SK-N-SH treated with all-trans-retinoic acid at 6 μM for 48 hours (cell line): Measurements from ENCODE around the gene USP5.

Experiments
- ATAC-seq: fragments of 200-7000 bp; cut with Tn5 transposase; 3 replicates; pipeline ENCODE4 v1.9.1; 2020; ENCODE audit warnings: mild to moderate bottlenecking, moderate library complexity
- ARNTL ChIP-seq: fragments of 450-650 bp; formaldehyde crosslinking; IDR thresholded peaks from 2 replicates; pipeline ENCODE4 v1.5.0; 2020; ENCODE audit warnings: low read depth, mild to moderate bottlenecking, moderate library complexity, borderline replicate concordance
- CREB5 ChIP-seq: fragments of 250-450 bp; sonication (Bioruptor Pico); IDR thresholded peaks from 2 replicates; pipeline ENCODE4 v1.5.1; 2020; ENCODE audit warnings: low read depth, mild to moderate bottlenecking, moderate library complexity
- CSDC2 ChIP-seq: fragments of 250-450 bp; sonication (Bioruptor Pico); IDR thresholded peaks from 2 replicates; pipeline ENCODE4 v1.5.0; 2020; ENCODE audit warnings: mild to moderate bottlenecking, moderate library complexity
- CSRNP3 ChIP-seq: fragments of 250-450 bp; sonication (Bioruptor Pico); IDR thresholded peaks from 2 replicates; pipeline ENCODE4 v1.5.1; 2021; ENCODE audit warnings: mild to moderate bottlenecking, moderate library complexity
- GLIS3 ChIP-seq: fragments of 250-450 bp; sonication (Bioruptor Pico); IDR thresholded peaks from 2 replicates; pipeline ENCODE4 v1.5.0; 2020; ENCODE audit warnings: mild to moderate bottlenecking, moderate library complexity
- ISL1 ChIP-seq: fragments of 250-450 bp; sonication (Bioruptor Pico); IDR thresholded peaks from 2 replicates; pipeline ENCODE4 v2.1.2; 2022; ENCODE audit warnings: mild to moderate bottlenecking, moderate library complexity
- OSR1 ChIP-seq: fragments of 250-450 bp; sonication (Bioruptor Pico); IDR thresholded peaks from 2 replicates; pipeline ENCODE4 v1.8.0; 2022; ENCODE audit warnings: moderate library complexity, mild to moderate bottlenecking, inconsistent platforms
- PATZ1 ChIP-seq: fragments of 250-450 bp; sonication (Bioruptor Pico); IDR thresholded peaks from 2 replicates; pipeline ENCODE4 v1.8.0; 2020; ENCODE audit warnings: mild to moderate bottlenecking, moderate library complexity, borderline replicate concordance
- POU6F1 ChIP-seq: fragments of 250-450 bp; sonication (Bioruptor Pico); IDR thresholded peaks from 2 replicates; pipeline ENCODE4 v1.8.0; 2021; ENCODE audit warnings: low read depth, mild to moderate bottlenecking, moderate library complexity, borderline replicate concordance
- PPARA ChIP-seq: fragments of 250-450 bp; sonication (Bioruptor Pico); IDR thresholded peaks from 2 replicates; pipeline ENCODE4 v1.5.0; 2020; ENCODE audit warnings: mild to moderate bottlenecking, borderline replicate concordance
- RARB ChIP-seq: fragments of 250-450 bp; sonication (Bioruptor Pico); IDR thresholded peaks from 2 replicates; pipeline ENCODE4 v1.8.0; 2021; ENCODE audit warnings: mild to moderate bottlenecking, moderate library complexity
- SNAI2 ChIP-seq: fragments of 250-450 bp; sonication (Bioruptor Pico); IDR thresholded peaks from 2 replicates; pipeline ENCODE4 v1.5.0; 2020; ENCODE audit warnings: mild to moderate bottlenecking, moderate library complexity
- TCF4 ChIP-seq: fragments of 250-450 bp; sonication (Bioruptor Pico); IDR thresholded peaks from 2 replicates; pipeline ENCODE4 v1.8.0; 2021; ENCODE audit warnings: mild to moderate bottlenecking, moderate library complexity, borderline replicate concordance
- TOX ChIP-seq: fragments of 250-450 bp; sonication (Bioruptor Pico); IDR thresholded peaks from 2 replicates; pipeline ENCODE4 v1.8.0; 2021; ENCODE audit warnings: mild to moderate bottlenecking, moderate library complexity, borderline replicate concordance
- ZC3H10 ChIP-seq: fragments of 250-450 bp; sonication (Bioruptor Pico); IDR thresholded peaks from 2 replicates; pipeline ENCODE4 v1.5.1; 2021; ENCODE audit warnings: mild to moderate bottlenecking, moderate library complexity
- ZFP3 ChIP-seq: fragments of 250-450 bp; sonication (Bioruptor Pico); IDR thresholded peaks from 2 replicates; pipeline ENCODE4 v1.5.0; 2020; ENCODE audit warnings: mild to moderate bottlenecking, moderate library complexity
- ZFP30 ChIP-seq: fragments of 450-650 bp; formaldehyde crosslinking; IDR thresholded peaks from 2 replicates; pipeline ENCODE4 v1.5.0; 2022; ENCODE audit warnings: mild to moderate bottlenecking, moderate library complexity
- ZNF565 ChIP-seq: fragments of 450-650 bp; formaldehyde crosslinking; conservative IDR thresholded peaks from 2 replicates; pipeline ENCODE4 v1.5.0; 2020; ENCODE audit warnings: low read depth, mild to moderate bottlenecking, moderate library complexity
- ZNF70 ChIP-seq: fragments of 450-650 bp; formaldehyde crosslinking; IDR thresholded peaks from 2 replicates; pipeline ENCODE4 v1.5.0; 2020; ENCODE audit warnings: mild to moderate bottlenecking, moderate library complexity
- ZNF8 ChIP-seq: fragments of 450-650 bp; formaldehyde crosslinking; IDR thresholded peaks from 2 replicates; pipeline ENCODE4 v1.5.0; 2020; ENCODE audit warnings: mild to moderate bottlenecking, moderate library complexity

Gene USP5

GRCh38 chr12:6825398-6826124, 26.4 kb upstream of the USP5 start:
- TF ChIP-seq ISL1 (CRISPR knock-in tag) (no peak), ZC3H10 (no peak), ZFP30 (no peak), CSRNP3 (CRISPR knock-in tag) (no peak), PPARA (CRISPR knock-in tag) (no peak), PATZ1 (CRISPR knock-in tag) (no peak), TCF4 (CRISPR knock-in tag) (no peak), TOX (CRISPR knock-in tag) (no peak)
- ATAC-seq = peak; percentile 63

- no peak for ATAC-seq
- no peak for TF ChIP-seq ZC3H10
- TF ChIP-seq POU6F1 (CRISPR knock-in tag) = no peak
- TF ChIP-seq ZNF8 = no peak
- no peak for TF ChIP-seq OSR1 (CRISPR knock-in tag)
- no peak for TF ChIP-seq TCF4 (CRISPR knock-in tag)
- no peak for TF ChIP-seq CREB5 (CRISPR knock-in tag)
- no peak for TF ChIP-seq PPARA (CRISPR knock-in tag)
- no peak for TF ChIP-seq PATZ1 (CRISPR knock-in tag)
- no peak for TF ChIP-seq ARNTL (CRISPR knock-in tag)
- no peak for TF ChIP-seq SNAI2 (CRISPR knock-in tag)
- no peak for TF ChIP-seq CSDC2 (CRISPR knock-in tag)
- TF ChIP-seq ZFP3 (CRISPR knock-in tag) = no peak
Measured at GRCh38 chr12:6826125-6826733, 25.7 kb upstream of the USP5 start.

GRCh38 chr12:6826734-6827436, 25.1 kb upstream of the USP5 start:
- TF ChIP-seq ZNF8 (no peak), ZC3H10 (no peak), ARNTL (CRISPR knock-in tag) (no peak), POU6F1 (CRISPR knock-in tag) (no peak), ZNF70 (CRISPR knock-in tag) (no peak), PPARA (CRISPR knock-in tag) (no peak), GLIS3 (CRISPR knock-in tag) (no peak), ZFP30 (no peak), ZNF565 (CRISPR knock-in tag) (no peak), TOX (CRISPR knock-in tag) (no peak), CSDC2 (CRISPR knock-in tag) (no peak), OSR1 (CRISPR knock-in tag) (no peak), RARB (CRISPR knock-in tag) (no peak), TCF4 (CRISPR knock-in tag) (no peak)
- ATAC-seq = no peak
